ENCODE measurements around the gene SPPL2C.

SPPL2C gene

DNA sequence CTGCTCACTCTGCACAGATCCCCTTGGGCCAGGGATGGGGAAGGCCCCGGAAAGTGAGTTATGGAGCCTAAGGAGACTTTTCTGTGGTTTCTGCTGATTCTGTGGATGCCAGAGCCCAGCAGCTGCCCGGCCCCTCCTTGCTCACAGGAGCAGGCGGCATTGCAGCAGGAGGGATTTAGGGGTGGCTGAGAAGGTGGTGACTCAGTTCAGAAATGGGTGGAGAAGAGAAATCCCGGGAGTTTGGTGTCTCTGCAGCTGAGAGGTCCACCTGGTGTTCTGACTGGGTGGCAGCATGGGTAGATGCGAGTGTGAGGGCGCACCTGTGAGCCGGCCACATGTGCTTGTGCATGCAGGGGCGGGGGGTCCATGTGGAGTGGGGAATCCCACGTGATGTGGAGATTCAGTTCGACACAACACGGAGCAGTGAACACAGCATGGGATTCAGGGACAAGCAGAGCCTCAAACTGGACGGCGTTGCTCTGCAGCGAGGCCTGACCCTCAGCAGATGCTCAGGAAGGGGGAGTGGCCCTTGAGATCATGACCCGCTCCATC is 16.0 kb upstream of the SPPL2C start:
- H3K79me2 ChIP-seq (ENCODE audit: control insufficient read depth, insufficient read depth, low read length, unreplicated experiment) = no peaks in the 10 kb centered on the region
- H3K27me3 ChIP-seq (ENCODE audit: insufficient read depth, low read length) = peaks cover 29% of the 10 kb centered on the region
- no peaks in the 10 kb centered on the region for H3K4me1 ChIP-seq (ENCODE audit: control insufficient read depth, insufficient read depth, low read length, unreplicated experiment)
- H2AFZ ChIP-seq (ENCODE audit: low read length, unreplicated experiment) = no peak overlapping the region
- H3K27ac ChIP-seq (ENCODE audit: low read depth, low read length) = no peak overlapping the region
- no peak overlapping the region for H3K4me3 ChIP-seq (ENCODE audit: low read depth, low read length)
- H3K36me3 ChIP-seq (ENCODE audit: insufficient read depth, low read length) = no peaks in the 10 kb centered on the region

DNA sequence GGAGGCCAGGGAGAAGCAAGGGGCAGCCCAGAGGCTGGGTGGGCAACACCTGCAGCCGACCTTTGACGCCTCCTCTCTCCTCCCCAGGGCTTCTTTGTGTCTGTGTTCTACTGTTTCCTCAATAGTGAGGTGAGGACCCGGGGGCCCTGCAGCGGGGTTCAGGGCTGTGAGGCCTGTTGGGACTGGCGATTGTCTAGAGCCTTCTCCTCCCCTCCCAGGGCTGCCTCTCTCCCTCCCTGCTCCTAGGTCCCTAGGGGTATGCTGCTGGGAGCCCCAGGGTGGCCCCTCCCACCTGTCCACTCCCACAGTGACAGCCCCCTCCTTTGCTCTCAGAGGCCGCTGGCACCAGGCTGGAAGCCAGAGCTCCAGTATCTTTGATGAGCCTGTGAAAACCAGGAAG is 10.8 kb upstream of the SPPL2C start:
- Histone ChIP-seq H2AFZ (ENCODE audit: low read length, unreplicated experiment) (no peak overlapping the region), H3K36me3 (ENCODE audit: insufficient read depth, low read length) (no peaks in the 10 kb centered on the region), H3K27ac (ENCODE audit: low read depth, low read length) (no peak overlapping the region), H3K4me1 (ENCODE audit: control insufficient read depth, insufficient read depth, low read length, unreplicated experiment) (no peaks in the 10 kb centered on the region), H3K27me3 (ENCODE audit: insufficient read depth, low read length) (peaks cover 33% of the 10 kb centered on the region), H3K79me2 (ENCODE audit: control insufficient read depth, insufficient read depth, low read length, unreplicated experiment) (no peaks in the 10 kb centered on the region), H3K4me3 (ENCODE audit: low read depth, low read length) (no peak overlapping the region)

DNA sequence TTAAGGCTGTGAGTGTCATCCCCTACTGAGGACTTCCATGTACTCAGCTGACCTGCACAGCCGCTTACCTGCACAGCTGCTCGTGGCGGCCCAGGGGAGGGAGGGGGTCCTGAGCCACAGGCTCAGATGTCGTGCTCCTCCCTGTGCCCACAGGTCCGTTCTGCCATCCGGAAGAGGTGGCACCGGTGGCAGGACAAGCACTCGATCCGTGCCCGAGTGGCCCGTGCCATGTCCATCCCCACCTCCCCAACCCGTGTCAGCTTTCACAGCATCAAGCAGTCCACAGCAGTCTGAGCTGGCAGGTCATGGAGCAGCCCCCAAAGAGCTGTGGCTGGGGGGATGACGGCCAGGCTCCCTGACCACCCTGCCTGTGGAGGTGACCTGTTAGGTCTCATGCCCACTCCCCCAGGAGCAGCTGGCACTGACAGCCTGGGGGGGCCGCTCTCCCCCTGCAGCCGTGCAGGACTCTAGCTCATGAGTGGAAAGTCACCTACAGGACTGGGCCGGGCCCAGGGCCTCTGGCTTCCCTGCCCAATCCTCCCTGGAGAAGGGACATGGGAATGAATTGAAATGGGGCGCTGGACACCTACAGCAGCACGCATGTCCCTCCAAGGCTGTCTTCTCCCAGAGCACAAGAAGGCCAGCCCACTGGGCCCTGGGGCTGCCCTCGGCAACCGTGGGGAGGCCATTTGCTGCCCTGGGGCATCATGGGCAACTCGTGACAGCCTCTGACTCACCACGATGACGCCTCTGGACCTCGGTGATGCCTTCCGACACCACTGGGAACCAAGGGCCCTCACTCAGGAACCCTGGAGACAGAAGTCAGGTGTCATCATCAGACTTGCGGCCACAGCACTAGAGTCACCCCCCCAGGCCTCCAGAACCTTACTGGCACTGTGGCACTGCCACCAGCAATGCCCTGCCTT is 9.9 kb upstream of the SPPL2C start:
- Histone ChIP-seq H3K27me3 (ENCODE audit: insufficient read depth, low read length) (peaks cover 34% of the 10 kb centered on the region), H3K79me2 (ENCODE audit: control insufficient read depth, insufficient read depth, low read length, unreplicated experiment) (no peaks in the 10 kb centered on the region), H3K4me3 (ENCODE audit: low read depth, low read length) (no peak overlapping the region), H3K27ac (ENCODE audit: low read depth, low read length) (no peak overlapping the region), H2AFZ (ENCODE audit: low read length, unreplicated experiment) (no peak overlapping the region), H3K36me3 (ENCODE audit: insufficient read depth, low read length) (no peaks in the 10 kb centered on the region), H3K4me1 (ENCODE audit: control insufficient read depth, insufficient read depth, low read length, unreplicated experiment) (no peaks in the 10 kb centered on the region)

DNA sequence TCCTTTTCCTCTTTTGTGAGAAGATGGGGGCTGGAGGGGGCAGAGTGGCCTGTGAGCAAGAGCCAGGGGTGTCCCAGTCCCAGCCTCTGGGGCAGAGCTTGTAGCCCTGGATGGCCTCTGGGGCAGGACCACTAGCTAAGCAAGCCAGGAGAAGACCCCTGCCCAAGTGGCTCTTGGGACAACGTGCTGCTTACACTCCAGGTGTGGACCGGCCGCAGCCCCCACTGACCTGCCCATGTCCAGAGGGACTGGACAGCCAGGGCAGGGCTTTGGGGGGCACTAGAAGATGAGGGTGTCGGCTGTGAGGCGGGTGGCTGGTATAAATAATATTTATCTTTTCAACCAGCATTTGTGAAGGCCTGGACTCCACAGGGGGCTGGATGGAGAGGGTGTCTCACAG is 9.2 kb upstream of the SPPL2C start:
- no peaks in the 10 kb centered on the region for H3K79me2 ChIP-seq (ENCODE audit: control insufficient read depth, insufficient read depth, low read length, unreplicated experiment)
- no peak overlapping the region for H3K4me3 ChIP-seq (ENCODE audit: low read depth, low read length)
- peaks cover 41% of the 10 kb centered on the region for H3K27me3 ChIP-seq (ENCODE audit: insufficient read depth, low read length)
- no peaks in the 10 kb centered on the region for H3K36me3 ChIP-seq (ENCODE audit: insufficient read depth, low read length)
- H3K4me1 ChIP-seq (ENCODE audit: control insufficient read depth, insufficient read depth, low read length, unreplicated experiment) = no peaks in the 10 kb centered on the region
- H3K27ac ChIP-seq (ENCODE audit: low read depth, low read length) = no peak overlapping the region
- no peak overlapping the region for H2AFZ ChIP-seq (ENCODE audit: low read length, unreplicated experiment)

DNA sequence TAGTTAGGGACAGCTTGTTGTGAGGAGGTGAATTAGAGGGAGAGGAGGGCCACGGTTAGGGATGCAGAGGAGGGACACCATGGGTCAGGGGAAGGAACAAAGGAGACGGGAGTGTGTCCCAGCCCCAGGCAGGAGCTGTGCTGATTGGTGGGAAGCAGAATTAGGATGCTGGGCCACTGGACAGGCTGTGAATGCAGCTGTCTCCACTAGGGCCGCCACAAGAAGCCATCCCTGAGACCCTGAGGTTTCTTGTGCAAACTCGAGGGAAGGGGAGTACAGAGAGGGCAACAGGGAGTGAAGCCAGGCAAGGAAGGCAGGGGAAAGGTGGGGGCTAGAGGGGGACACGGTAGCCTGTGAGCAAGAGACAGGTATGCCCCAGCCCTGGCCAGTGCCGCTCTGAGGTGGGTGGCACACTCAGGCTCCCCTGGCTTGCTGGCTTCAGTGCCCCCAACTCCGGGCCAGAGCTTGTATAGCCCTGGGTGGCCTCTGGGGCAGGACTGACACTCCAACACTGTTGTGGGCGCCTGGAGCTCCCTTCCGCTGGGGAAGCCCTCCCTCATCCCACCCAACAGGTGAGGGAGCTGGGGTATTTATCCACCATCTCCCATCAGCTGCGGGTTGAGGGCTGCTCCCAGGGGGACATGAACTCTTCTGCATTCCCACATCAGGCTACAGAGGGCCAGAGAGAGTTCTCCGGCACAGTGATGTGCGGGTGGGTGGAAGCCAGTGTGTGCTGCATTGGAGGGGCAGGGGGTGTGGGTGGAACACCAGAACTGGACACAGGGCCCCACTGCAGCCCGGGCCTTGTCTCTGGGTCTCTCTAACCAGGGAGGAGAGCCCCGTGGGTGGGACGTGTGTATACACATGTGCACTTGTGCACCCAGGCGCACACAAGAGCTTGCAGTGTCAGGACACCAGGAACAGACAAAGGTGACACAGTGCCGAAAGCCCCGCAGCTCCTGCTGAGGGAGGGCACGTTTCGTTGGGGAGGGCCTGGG is 8.3 kb upstream of the SPPL2C start:
- no peaks in the 10 kb centered on the region for H3K36me3 ChIP-seq (ENCODE audit: insufficient read depth, low read length)
- H3K4me1 ChIP-seq (ENCODE audit: control insufficient read depth, insufficient read depth, low read length, unreplicated experiment) = no peaks in the 10 kb centered on the region
- no peak overlapping the region for H3K27ac ChIP-seq (ENCODE audit: low read depth, low read length)
- H3K4me3 ChIP-seq (ENCODE audit: low read depth, low read length) = no peak overlapping the region
- H3K79me2 ChIP-seq (ENCODE audit: control insufficient read depth, insufficient read depth, low read length, unreplicated experiment) = no peaks in the 10 kb centered on the region
- H3K27me3 ChIP-seq (ENCODE audit: insufficient read depth, low read length) = peaks cover 41% of the 10 kb centered on the region
- H2AFZ ChIP-seq (ENCODE audit: low read length, unreplicated experiment) = no peak overlapping the region

DNA sequence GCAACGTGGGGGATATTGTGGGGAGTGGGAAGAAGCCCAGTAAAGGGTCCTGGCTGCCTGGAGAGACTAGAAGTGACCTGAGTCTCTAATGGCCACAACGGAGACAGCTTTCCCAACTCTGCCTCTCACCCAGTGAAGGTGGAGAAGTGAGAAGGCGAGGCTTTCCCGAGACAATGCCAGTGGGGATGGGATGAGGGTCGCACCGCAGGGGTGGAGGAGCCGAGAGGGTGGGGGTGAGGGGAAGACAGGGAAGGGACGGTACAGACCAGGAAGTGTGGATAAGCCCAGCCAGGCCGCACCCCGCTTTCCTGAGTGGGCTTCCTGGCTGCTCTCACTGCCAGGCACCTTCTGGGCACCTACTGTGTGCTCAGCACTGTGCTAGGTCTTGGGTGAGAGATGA is 7.5 kb upstream of the SPPL2C start:
- H3K4me1 ChIP-seq (ENCODE audit: control insufficient read depth, insufficient read depth, low read length, unreplicated experiment) = no peaks in the 10 kb centered on the region
- no peaks in the 10 kb centered on the region for H3K36me3 ChIP-seq (ENCODE audit: insufficient read depth, low read length)
- H3K79me2 ChIP-seq (ENCODE audit: control insufficient read depth, insufficient read depth, low read length, unreplicated experiment) = no peaks in the 10 kb centered on the region
- no peak overlapping the region for H3K4me3 ChIP-seq (ENCODE audit: low read depth, low read length)
- H3K27ac ChIP-seq (ENCODE audit: low read depth, low read length) = no peak overlapping the region
- H3K27me3 ChIP-seq (ENCODE audit: insufficient read depth, low read length) = peaks cover 43% of the 10 kb centered on the region
- no peak overlapping the region for H2AFZ ChIP-seq (ENCODE audit: low read length, unreplicated experiment)

DNA sequence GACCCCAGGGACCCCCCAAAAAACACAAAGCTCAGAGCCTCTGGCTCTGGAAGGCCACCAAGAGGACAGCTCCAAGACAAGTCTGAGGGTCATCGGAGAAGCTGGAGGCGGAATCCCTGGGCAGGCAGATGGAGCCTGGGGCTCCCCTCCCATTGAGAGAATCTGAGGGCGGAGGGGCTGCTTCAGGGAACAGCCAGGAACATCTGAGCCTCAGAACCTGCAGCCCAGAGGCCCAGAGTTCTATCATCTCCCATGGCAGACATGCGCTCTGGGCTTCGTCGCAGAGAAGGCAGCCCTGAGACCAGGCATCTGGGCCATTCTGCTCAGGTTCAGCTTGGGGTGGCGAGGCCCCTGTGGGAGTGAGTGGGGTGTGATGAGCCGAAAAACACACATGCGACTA is 7.1 kb upstream of the SPPL2C start:
- Histone ChIP-seq H3K27ac (ENCODE audit: low read depth, low read length) (no peak overlapping the region), H3K79me2 (ENCODE audit: control insufficient read depth, insufficient read depth, low read length, unreplicated experiment) (no peaks in the 10 kb centered on the region), H3K27me3 (ENCODE audit: insufficient read depth, low read length) (peaks cover 43% of the 10 kb centered on the region), H2AFZ (ENCODE audit: low read length, unreplicated experiment) (no peak overlapping the region), H3K4me1 (ENCODE audit: control insufficient read depth, insufficient read depth, low read length, unreplicated experiment) (no peaks in the 10 kb centered on the region), H3K36me3 (ENCODE audit: insufficient read depth, low read length) (no peaks in the 10 kb centered on the region), H3K4me3 (ENCODE audit: low read depth, low read length) (no peak overlapping the region)

DNA sequence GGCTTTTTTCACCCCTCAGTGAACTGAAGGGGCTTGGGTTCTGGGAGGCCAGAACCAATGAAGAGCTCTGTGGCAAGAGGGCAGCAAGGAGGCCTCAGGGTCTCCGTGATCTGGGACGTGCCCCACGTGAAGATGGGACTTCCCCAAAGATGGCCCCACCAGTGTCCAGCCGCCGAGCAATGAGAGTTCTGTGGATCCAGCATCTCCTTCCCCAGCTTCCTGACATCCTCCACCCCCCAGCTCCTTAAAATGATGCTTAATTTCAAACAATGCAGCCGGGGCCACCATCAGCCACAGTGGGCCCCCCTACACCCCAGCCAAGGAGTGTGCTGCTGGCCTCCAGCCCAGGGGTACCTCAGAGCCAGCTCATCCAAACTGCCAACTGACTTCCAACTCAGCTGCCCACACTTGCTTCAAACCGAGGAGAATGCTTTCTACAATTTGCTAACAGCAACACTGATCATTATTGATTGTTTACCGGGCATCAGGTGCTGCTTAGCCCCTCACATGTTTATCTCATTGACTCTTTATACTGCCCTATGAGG is 5.9 kb upstream of the SPPL2C start:
- Histone ChIP-seq H3K36me3 (ENCODE audit: insufficient read depth, low read length) (no peaks in the 10 kb centered on the region), H3K4me1 (ENCODE audit: control insufficient read depth, insufficient read depth, low read length, unreplicated experiment) (no peaks in the 10 kb centered on the region), H3K79me2 (ENCODE audit: control insufficient read depth, insufficient read depth, low read length, unreplicated experiment) (no peaks in the 10 kb centered on the region)

DNA sequence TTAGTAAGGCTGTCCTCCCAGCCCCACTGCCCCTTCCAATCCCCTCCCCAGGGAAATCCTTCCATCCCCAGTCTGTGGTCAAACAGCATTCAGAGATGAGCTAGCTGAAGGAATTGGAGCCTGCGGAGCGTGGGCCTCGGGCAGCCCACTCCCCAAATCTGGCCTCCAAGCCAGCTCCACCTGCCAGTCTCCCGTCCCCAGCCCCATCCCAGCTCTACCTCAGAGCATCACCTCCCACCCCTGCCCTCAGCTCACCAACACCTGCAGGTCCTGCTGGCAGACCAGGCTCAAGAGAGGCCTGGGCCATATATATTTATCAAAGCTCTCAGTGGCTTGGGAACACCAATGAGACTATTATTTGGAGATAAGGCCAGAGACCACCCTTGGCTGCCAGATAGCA is 5.2 kb upstream of the SPPL2C start:
- Histone ChIP-seq H3K27me3 (ENCODE audit: insufficient read depth, low read length) (peaks cover 53% of the 10 kb centered on the region), H3K79me2 (ENCODE audit: control insufficient read depth, insufficient read depth, low read length, unreplicated experiment) (no peaks in the 10 kb centered on the region), H3K4me3 (ENCODE audit: low read depth, low read length) (no peak overlapping the region), H2AFZ (ENCODE audit: low read length, unreplicated experiment) (no peak overlapping the region), H3K4me1 (ENCODE audit: control insufficient read depth, insufficient read depth, low read length, unreplicated experiment) (no peaks in the 10 kb centered on the region), H3K27ac (ENCODE audit: low read depth, low read length) (no peak overlapping the region), H3K36me3 (ENCODE audit: insufficient read depth, low read length) (no peaks in the 10 kb centered on the region)

More for the DNA sequence above, 5.9 kb upstream of the SPPL2C start:
- no peak overlapping the region for H3K4me3 ChIP-seq (ENCODE audit: low read depth, low read length)
- peaks cover 49% of the 10 kb centered on the region for H3K27me3 ChIP-seq (ENCODE audit: insufficient read depth, low read length)
- no peak overlapping the region for H3K27ac ChIP-seq (ENCODE audit: low read depth, low read length)
- H2AFZ ChIP-seq (ENCODE audit: low read length, unreplicated experiment) = no peak overlapping the region

DNA sequence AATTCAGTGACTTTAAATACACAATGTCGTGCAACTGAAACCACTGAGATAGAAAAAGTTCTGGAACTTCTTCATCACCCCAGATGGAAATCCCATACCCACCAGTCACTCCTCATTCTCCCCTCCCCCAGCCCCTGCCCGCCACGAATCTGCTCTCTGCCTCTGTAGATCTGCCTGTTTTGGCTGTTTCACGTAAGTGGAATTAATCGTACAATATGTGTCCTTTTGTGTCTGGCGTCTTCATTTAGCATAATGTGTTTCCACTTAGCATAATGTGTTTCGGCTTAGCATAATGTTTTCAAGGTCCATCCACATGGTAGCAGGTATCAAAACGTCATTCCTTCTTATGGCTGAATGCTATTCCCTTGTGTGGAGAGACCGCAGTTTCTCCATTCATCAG is 3.5 kb upstream of the SPPL2C start:
- H3K4me3 ChIP-seq (ENCODE audit: low read depth, low read length) = no peak overlapping the region
- H2AFZ ChIP-seq (ENCODE audit: low read length, unreplicated experiment) = no peak overlapping the region
- no peaks in the 10 kb centered on the region for H3K4me1 ChIP-seq (ENCODE audit: control insufficient read depth, insufficient read depth, low read length, unreplicated experiment)
- no peaks in the 10 kb centered on the region for H3K79me2 ChIP-seq (ENCODE audit: control insufficient read depth, insufficient read depth, low read length, unreplicated experiment)
- H3K36me3 ChIP-seq (ENCODE audit: insufficient read depth, low read length) = no peaks in the 10 kb centered on the region
- no peak overlapping the region for H3K27ac ChIP-seq (ENCODE audit: low read depth, low read length)
- H3K27me3 ChIP-seq (ENCODE audit: insufficient read depth, low read length) = peaks cover 44% of the 10 kb centered on the region

All from ACC112 (cell line).